Thoracic aorta (tissue), 2 donors: ENCODE data around the gene ZSCAN22. TPM values are rescaled to one million over a fixed set of nuclear protein-coding genes. Genes with fewer than 3 reads are reported as not detected.
A peak's percentile ranks its signal among the peaks of the same experiment; 100 is the strongest.

ENCODE experiments used
- ATAC-seq: fragments of 150-250 bp; one replicate; pipeline ENCODE4 v1.8.0; 2017; ENCODE audit warnings: low read depth; ENCODE audit not compliant: insufficient number of reproducible peaks, low FRiP score
- DNase-seq: peaks from one replicate; pipeline ENCODE4 v3.0.0-alpha.2; 2020; ENCODE audit warnings: low spot score
- H3K27ac ChIP-seq, 2 donors: fragments of 200-600 bp; sonication (generic); 1 replicate in 1 of 2; 2 replicates in 1 of 2; pipeline ENCODE4 v1.5.1; 2016; ENCODE audit warnings: mild to moderate bottlenecking in 2 of 2, moderate library complexity in 2 of 2
- H3K27me3 ChIP-seq: fragments of 200-600 bp; sonication (generic); replicated peaks from 2 replicates; pipeline ENCODE4 v1.6.0; 2016; ENCODE audit warnings: mild to moderate bottlenecking; ENCODE audit not compliant: insufficient read depth
- H3K36me3 ChIP-seq: fragments of 200-600 bp; sonication (generic); one replicate; pipeline ENCODE4 v1.5.1; 2016
- H3K4me1 ChIP-seq, 2 donors: fragments of 200-600 bp; sonication (generic); 1 replicate in 1 of 2; 2 replicates in 1 of 2; pipeline versions ENCODE4 v1.5.1 to v1.6.0; 2016; ENCODE audit warnings: low read depth in 2 of 2, mild to moderate bottlenecking in 1 of 2; ENCODE audit not compliant: control insufficient read depth in 1 of 2
- H3K4me3 ChIP-seq: fragments of 200-600 bp; sonication (generic); 2 replicates; pipeline ENCODE4 v1.5.1; 2016; ENCODE audit warnings: mild to moderate bottlenecking
- H3K9me3 ChIP-seq: fragments of 200-600 bp; sonication (generic); 2 replicates; pipeline ENCODE4 v1.5.1; 2016
- total RNA-seq, 2 donors: library from RNA; depleted of rRNA; stranded (reverse); fragments of >200 nt; gene quantifications; one replicate each; pipeline versions ENCODE4 v1.1.0 to v1.2.3, GENCODE V29; 2016
- TF ChIP-seq, protein P1 (sequence below): fragments of 200-600 bp; sonication (generic); IDR thresholded peaks from one replicate; pipeline ENCODE4 v1.5.1; 2019; ENCODE audit warnings: antibody characterized with exemption

ZSCAN22 gene
- total RNA-seq, 2 donors from 2014 or later: 1.1 to 4.2 TPM

DNA sequence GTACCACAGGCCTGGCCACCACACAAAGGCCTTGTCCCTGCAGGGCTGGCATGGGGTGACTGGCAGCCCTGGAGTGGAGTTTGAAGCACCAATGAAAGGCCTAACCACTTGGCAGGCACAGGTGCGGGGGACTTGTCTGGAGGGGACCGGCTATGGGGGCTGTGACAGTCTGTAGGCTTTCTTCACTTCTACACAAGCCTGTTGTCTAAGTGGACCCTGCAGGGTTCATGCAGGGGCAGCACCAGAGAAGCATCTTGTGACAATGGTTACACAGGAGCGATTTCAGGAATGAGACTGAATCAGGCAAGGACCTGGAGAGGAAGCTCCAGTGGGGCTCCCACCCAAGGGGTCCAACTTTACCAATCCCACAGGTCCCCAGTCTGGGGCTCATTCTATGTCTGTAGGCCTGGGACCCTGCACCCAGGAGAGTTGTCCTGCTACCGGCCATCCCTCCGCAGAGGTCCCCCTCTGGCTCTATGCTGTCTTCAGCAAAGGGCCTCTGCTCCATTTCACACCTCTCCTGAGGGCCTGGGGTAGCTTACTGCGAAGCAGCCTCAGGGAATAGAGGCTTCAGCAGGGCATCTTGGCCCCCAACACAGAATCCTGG is 56.3 kb downstream of the ZSCAN22 start:
- ATAC-seq: no peak
- no peaks in the 10 kb centered on the region for H3K9me3 ChIP-seq
- TF ChIP-seq, protein P1, sequence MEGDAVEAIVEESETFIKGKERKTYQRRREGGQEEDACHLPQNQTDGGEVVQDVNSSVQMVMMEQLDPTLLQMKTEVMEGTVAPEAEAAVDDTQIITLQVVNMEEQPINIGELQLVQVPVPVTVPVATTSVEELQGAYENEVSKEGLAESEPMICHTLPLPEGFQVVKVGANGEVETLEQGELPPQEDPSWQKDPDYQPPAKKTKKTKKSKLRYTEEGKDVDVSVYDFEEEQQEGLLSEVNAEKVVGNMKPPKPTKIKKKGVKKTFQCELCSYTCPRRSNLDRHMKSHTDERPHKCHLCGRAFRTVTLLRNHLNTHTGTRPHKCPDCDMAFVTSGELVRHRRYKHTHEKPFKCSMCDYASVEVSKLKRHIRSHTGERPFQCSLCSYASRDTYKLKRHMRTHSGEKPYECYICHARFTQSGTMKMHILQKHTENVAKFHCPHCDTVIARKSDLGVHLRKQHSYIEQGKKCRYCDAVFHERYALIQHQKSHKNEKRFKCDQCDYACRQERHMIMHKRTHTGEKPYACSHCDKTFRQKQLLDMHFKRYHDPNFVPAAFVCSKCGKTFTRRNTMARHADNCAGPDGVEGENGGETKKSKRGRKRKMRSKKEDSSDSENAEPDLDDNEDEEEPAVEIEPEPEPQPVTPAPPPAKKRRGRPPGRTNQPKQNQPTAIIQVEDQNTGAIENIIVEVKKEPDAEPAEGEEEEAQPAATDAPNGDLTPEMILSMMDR: no peak
- peaks cover 26 to 36% of the 10 kb centered on the region in 2 donors for H3K4me1 ChIP-seq
- DNase-seq: no peak
- no peaks in the 10 kb centered on the region for H3K36me3 ChIP-seq
- no peaks in the 10 kb centered on the region for H3K27me3 ChIP-seq
- no peak overlapping the region for H3K27ac ChIP-seq
- no peak overlapping the region for H3K4me3 ChIP-seq

DNA sequence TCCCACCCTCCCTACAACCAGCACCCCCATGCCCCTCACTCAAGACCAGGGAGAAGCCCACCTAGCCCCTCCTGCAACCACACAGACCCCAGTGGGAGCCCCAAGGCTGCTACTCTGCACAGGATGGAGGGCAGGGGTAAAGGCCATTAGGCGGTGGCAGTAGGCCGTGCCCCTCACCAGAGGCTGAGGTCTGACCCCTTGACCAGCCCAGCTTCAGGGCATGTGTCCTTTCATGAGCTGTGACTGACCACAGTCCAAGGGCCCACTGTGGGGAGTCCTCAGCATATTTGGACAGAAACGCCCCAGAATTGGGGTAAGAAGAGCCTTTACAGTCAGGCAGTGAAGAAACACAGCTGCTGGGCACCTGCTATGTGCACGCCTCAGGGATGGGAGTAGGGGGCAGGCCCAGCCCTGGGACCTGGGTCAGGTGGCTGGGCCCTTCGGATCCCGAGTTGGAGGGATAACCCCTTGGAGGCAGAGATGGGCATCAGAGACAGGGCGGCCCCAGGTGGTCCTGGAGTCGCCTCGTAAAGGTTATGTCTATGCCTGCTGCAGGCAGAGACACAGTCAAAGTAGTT is 58.6 kb downstream of the ZSCAN22 start:
- Histone ChIP-seq H3K4me1 (peaks cover 18 to 37% of the 10 kb centered on the region in 2 donors), H3K4me3 (peak overlapping the region; percentile 78), H3K27ac (peak overlapping the region; percentile 94 to 99), H3K27me3 (no peaks in the 10 kb centered on the region), H3K9me3 (no peaks in the 10 kb centered on the region), H3K36me3 (peaks cover 5% of the 10 kb centered on the region)
- no peak for DNase-seq
- no peak for ATAC-seq
- TF ChIP-seq, protein P1: no peak

DNA sequence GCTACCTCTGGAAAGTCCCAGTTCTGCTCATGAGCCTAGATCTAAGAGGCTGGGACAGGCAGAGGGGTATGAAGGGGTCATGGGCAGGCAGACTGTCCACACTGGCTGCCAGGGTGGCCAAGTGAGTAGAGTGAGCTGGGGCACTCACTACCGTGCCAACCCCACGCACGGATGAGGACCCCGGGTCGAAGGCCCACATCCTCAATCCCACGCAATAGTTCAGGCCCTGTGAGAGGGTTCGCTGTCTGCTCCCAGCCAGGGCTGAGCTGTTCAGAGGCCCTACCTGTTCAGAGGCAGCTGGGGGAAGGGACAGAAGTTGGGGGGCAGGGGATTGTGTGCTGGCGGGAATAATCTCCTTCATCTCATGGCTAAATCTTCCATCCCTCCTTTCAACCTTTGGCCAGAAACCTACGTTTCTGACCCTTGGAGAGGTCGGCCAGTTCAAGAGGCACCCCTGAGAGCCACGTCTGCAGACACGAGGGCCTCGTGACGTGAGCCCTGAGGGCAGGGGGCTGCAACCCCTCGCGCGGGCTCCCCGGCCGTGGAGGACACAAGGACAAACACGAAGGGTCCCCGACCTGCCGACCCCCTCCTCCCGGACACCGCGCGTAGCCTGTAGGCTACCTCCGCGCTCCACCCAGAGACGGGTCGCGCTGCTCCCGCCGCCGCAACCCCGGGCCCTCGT is 59.2 kb downstream of the ZSCAN22 start:
- ATAC-seq (no peak), DNase-seq (no peak)
- Histone ChIP-seq H3K9me3 (no peaks in the 10 kb centered on the region), H3K27ac (peak overlapping the region; percentile 94 to 99), H3K4me1 (peaks cover 18 to 36% of the 10 kb centered on the region in 2 donors), H3K36me3 (peaks cover 7% of the 10 kb centered on the region), H3K4me3 (peak overlapping the region; percentile 78), H3K27me3 (no peaks in the 10 kb centered on the region)
- TF ChIP-seq, protein P1: no peak

DNA sequence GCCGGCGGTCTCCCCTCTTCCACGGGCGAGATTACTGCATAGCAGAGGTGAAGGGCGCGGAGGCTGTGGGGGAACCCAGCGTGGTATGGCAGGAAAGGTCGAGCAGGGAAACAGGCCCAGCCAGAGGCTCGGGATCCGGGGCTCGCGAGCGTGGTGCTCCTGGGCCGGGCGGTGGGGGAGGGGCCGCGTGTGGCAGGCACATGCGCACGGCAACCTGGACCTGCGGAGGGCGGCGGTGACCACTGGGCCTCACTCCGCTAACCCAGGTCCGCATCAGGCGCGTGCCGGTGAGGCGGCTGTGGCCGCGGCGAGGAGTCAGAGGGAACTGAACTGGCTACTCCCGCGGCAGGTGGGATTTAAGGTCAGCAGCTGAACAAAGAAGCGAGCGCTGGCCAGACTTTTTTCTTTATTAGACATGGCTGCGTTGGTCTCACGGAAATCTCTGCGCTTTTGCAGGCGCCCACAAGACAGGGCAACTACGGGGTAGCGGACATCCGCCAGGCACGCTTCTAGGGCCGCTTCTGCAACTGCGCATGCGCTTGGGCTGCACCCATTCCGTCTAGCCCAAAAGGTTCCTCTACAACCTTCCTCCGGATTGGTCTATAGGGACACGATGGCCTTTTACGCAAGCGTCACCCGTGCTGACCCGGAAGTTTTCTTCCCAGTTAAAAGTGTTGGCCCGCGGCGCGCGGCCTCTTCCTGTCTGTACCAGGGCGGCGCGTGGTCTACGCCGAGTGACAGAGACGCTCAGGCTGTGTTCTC is 60.0 kb downstream of the ZSCAN22 start, which contains the start of gene RPS5:
TSS of gene RPS5 (plus strand) at position 694 of the 762 bp plus-strand sequence. CDS start 869 bp downstream, outside the sequence.
- peak within 1 kb of the TSS; percentile 78 for H3K4me3 ChIP-seq
- TF ChIP-seq, protein P1: no peak
- H3K27ac ChIP-seq: peak within 1 kb of the TSS; percentile 94 to 99
- no peaks in the 10 kb centered on the region for H3K9me3 ChIP-seq
- no peaks in the 10 kb centered on the region for H3K27me3 ChIP-seq
- peaks cover 15 to 35% of the 10 kb centered on the region in 2 donors for H3K4me1 ChIP-seq
- DNase-seq (peak; percentile 85), ATAC-seq (peak; percentile 96)
- peaks cover 13% of the 10 kb centered on the region for H3K36me3 ChIP-seq
